ENCODE data around the gene PRXL2C.

The PRXL2C gene

GRCh38 chr9:96605328-96605727, 49.8 kb downstream of the PRXL2C start:
- H3K4me1 ChIP-seq (ENCODE audit: insufficient read depth, low read length): no peaks in the 10 kb centered on the region
- no peaks in the 10 kb centered on the region for H3K36me3 ChIP-seq (ENCODE audit: insufficient read depth, low read length)
- H3K9me3 ChIP-seq (ENCODE audit: low read length): no peaks in the 10 kb centered on the region
- no peak overlapping the region for H3K4me3 ChIP-seq (ENCODE audit: low read depth in 1 of 2, low read length in 2 of 2)
- no peaks in the 10 kb centered on the region for H3K27me3 ChIP-seq (ENCODE audit: control insufficient read depth in 1 of 2, insufficient read depth in 2 of 2, low read length in 2 of 2)
- H3K27ac ChIP-seq (ENCODE audit: low read depth, low read length): no peak overlapping the region
- H3K9ac ChIP-seq (ENCODE audit: low read length): no peak overlapping the region

GRCh38 chr9:96604004-96604319, 51.2 kb downstream of the PRXL2C start:
- Histone ChIP-seq H3K27ac (ENCODE audit: low read depth, low read length) (no peak overlapping the region), H3K27me3 (ENCODE audit: control insufficient read depth in 1 of 2, insufficient read depth in 2 of 2, low read length in 2 of 2) (no peaks in the 10 kb centered on the region), H3K36me3 (ENCODE audit: insufficient read depth, low read length) (no peaks in the 10 kb centered on the region), H3K4me1 (ENCODE audit: insufficient read depth, low read length) (no peaks in the 10 kb centered on the region), H3K9me3 (ENCODE audit: low read length) (no peaks in the 10 kb centered on the region), H3K9ac (ENCODE audit: low read length) (no peak overlapping the region), H3K4me3 (ENCODE audit: low read depth in 1 of 2, low read length in 2 of 2) (no peak overlapping the region)

GRCh38 chr9:96603305-96604003, 51.7 kb downstream of the PRXL2C start:
- Histone ChIP-seq H3K36me3 (ENCODE audit: insufficient read depth, low read length) (no peaks in the 10 kb centered on the region), H3K27ac (ENCODE audit: low read depth, low read length) (no peak overlapping the region), H3K4me1 (ENCODE audit: insufficient read depth, low read length) (no peaks in the 10 kb centered on the region), H3K9me3 (ENCODE audit: low read length) (no peaks in the 10 kb centered on the region), H3K27me3 (ENCODE audit: control insufficient read depth in 1 of 2, insufficient read depth in 2 of 2, low read length in 2 of 2) (no peaks in the 10 kb centered on the region), H3K4me3 (ENCODE audit: low read depth in 1 of 2, low read length in 2 of 2) (no peak overlapping the region), H3K9ac (ENCODE audit: low read length) (no peak overlapping the region)

GRCh38 chr9:96599298-96599697, 55.8 kb downstream of the PRXL2C start:
- no peak overlapping the region for H3K4me3 ChIP-seq (ENCODE audit: low read depth in 1 of 2, low read length in 2 of 2)
- no peak overlapping the region for H3K9ac ChIP-seq (ENCODE audit: low read length)
- H3K27ac ChIP-seq (ENCODE audit: low read depth, low read length): no peak overlapping the region
- H3K4me1 ChIP-seq (ENCODE audit: insufficient read depth, low read length): no peaks in the 10 kb centered on the region
- no peaks in the 10 kb centered on the region for H3K27me3 ChIP-seq (ENCODE audit: control insufficient read depth in 1 of 2, insufficient read depth in 2 of 2, low read length in 2 of 2)
- H3K36me3 ChIP-seq (ENCODE audit: insufficient read depth, low read length): no peaks in the 10 kb centered on the region
- H3K9me3 ChIP-seq (ENCODE audit: low read length): no peaks in the 10 kb centered on the region

- Histone ChIP-seq H3K9me3 (ENCODE audit: low read length) (no peaks in the 10 kb centered on the region), H3K27me3 (ENCODE audit: control insufficient read depth in 1 of 2, insufficient read depth in 2 of 2, low read length in 2 of 2) (no peaks in the 10 kb centered on the region), H3K4me1 (ENCODE audit: insufficient read depth, low read length) (no peaks in the 10 kb centered on the region), H3K9ac (ENCODE audit: low read length) (no peak overlapping the region), H3K36me3 (ENCODE audit: insufficient read depth, low read length) (no peaks in the 10 kb centered on the region), H3K27ac (ENCODE audit: low read depth, low read length) (no peak overlapping the region), H3K4me3 (ENCODE audit: low read depth in 1 of 2, low read length in 2 of 2) (no peak overlapping the region)
Measured at GRCh38 chr9:96596601-96597111, 58.5 kb downstream of the PRXL2C start.

Measured in muscle layer of colon (tissue), 2 donors.